ENCODE results near the gene MPPED2.

The MPPED2 gene

DNA sequence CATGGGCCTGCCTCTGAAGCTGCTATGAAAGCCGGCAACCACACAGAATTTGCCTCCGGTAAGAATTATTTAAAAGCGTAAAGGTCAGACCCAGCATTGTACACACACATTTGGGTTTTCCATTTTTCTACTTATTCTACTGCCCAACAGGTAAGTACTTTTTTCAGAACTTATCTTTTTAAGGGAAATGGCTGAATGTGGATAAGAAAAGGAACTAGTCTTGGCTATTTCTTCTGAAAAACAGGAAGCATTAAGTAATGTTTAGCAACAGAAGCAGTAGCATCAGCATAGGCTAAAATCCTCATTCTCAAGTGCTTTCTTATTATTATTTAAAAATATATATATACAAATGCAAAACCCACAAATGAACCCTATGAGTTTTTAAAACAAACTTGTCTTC is 103.1 kb downstream of the MPPED2 start:
- DNase-seq, result peak; percentile 11 to 77 (median 42)

DNA sequence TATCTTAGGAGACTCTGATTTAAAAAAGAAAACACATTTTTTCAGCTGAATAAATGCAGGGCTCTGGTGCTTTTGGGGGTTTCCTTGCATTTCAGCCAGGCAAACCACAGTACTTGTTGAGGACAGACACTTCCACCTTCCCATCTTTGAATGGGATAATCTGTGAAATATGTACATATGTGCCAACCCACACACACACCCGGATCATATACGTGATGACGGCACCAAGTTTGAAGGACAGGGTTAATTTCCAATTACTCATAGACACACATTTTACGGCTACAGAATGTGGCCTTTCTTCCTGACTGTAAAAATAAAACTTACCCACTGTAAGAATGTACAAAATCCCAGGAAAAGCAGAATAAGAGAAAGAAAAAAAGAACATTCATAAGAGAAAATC is 104.4 kb downstream of the MPPED2 start:
- DNase-seq, result no peak

DNA sequence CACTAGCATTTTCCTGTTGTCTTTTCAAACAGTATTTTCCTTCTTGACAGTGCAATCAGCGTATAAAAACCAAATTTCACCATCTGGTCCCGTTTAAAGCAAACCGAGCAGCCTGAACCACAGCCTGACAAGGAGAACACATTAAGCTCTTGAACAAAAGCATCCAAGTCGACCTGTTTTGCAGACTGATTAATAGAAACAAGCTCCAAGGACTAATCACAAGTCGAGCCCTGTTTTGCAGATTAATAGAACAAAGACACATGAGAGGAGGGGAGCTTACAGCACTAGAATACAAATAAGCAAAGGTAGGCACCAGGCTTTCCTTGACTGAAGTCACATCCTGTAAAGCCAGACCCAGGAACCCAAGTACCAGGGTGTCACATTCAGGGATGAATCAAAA is 104.8 kb downstream of the MPPED2 start:
- no peak for DNase-seq

DNA sequence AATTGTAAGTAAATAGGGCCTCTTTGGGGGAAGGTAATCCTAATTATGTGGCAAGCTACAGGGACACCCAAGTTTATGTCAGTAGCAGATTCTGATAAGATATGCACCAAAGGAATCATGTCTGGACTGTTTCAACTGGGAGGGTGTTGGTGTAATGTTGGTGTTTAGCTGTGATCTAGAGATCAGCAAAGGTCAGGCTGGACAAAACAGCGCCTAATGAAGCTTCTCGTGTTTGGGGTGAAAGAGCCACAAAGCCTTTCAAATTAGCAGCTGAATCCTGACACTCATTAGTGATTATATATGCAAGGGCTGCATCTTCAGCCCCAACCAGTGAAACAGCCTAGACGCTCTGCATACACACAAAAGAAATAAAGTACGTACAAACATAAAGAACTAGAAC is 106.3 kb downstream of the MPPED2 start:
- no peak for DNase-seq

DNA sequence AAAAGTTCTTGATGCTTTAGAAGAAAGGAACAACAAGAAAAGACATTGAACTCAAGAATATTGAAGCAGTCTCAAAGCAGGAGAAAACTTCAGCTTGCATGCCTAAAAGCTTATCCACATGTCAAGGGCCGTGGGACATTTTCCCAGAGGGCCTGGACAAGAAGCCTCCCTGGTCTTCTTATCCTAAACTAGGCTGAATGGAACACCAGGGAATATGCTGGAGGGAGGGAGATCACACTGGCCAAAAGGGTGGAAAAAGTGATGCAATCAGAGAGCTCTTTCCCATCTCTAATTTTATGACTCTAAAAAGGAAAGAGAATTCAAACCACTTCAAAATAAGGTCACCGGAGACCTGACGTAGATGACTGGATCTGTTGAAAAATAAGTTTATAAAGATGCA is 107.2 kb downstream of the MPPED2 start:
- no peak for DNase-seq

DNA sequence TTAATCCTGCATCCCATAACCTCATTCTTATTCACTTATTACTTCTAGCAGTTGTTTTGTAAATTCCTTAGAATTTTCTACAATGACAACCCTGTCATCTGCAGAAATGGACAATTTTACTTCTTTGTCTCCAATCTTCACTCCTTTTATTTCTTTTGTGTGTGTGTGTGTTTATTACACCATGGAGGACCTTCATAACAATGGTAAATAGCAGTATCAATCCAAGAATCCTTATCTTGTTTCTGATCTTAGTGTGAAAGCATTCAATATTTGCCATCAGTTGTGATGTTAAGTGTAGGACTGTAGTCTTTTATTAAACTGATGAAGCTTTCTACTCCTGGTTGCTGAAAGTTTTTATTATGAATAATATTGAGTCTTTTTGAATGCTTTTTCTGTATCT is 109.1 kb downstream of the MPPED2 start:
- DNase-seq, result no peak

DNA sequence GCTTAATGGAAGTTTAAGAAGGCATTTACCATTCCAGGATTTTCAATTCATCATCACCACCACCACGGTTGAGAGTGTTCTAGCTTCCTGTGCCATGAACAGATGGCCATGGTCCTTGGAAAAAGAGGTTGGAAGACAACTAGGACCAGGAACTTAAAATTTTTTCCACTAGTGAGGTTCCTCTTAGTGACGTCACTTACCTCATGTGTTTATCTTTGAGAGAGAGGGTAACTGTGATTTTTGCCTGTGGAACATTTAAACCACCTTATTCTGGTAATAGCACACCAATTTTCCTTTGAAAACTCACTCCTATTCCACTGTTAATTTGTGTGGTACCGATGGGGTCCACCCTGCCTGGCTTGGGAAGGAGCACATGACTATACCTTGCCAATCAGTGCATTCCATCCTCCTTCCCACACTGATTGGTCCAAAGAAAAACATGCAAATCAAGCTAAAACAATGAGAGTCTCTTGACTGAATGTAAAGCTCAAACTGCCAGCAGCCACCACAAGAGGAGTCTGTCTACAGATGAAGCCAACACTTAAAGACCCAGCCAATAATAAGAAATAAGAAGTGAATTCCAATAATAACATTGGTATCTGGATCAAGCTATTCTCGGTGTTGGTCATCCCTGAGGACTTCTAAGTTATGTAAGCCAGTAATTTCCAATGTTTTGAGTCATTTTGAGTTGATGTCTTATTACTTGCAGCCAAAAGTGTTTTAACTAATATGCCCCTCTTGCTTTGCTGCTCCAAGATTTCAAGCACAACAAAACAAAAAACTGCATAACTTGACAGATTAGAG is 111.8 kb downstream of the MPPED2 start:
- no peak for DNase-seq

DNA sequence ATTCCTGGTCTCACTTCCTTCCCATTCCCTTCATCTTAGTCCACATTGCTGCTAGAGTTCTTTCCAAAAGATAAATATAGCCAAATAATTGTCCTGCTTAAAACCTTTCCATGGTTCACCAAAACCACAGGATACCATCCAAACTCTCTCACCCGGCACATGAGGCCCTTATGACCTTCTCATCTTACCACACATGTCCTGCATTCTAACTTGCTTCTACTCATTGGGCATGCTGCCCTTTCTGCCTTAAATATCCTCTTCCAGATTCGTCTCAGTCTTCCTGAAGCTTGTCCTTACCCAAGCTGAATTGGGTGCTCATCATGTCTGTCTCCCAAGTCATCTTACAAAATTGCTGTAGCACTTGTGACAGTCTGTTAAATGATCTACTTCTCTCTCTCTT is 114.9 kb downstream of the MPPED2 start:
- no peak for DNase-seq

DNA sequence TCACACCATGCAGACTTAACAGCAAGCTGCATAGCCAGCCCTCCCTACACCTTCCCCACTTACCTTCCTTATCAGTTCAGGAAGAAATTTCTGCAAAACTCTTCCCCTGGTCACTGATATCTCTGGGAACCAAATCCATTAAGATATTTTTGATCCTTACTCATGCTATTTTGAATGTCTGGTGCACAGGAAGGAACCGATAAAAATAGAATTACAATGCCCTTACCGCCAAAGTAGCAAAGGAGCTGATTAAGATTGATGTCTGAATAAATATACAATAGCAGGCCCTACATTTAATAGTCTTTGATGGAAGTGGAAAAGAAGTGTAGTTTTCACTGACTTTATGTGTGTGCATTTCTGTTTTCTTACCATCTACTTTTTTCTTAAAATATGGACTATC is 117.3 kb downstream of the MPPED2 start:
- DNase-seq, result no peak

DNA sequence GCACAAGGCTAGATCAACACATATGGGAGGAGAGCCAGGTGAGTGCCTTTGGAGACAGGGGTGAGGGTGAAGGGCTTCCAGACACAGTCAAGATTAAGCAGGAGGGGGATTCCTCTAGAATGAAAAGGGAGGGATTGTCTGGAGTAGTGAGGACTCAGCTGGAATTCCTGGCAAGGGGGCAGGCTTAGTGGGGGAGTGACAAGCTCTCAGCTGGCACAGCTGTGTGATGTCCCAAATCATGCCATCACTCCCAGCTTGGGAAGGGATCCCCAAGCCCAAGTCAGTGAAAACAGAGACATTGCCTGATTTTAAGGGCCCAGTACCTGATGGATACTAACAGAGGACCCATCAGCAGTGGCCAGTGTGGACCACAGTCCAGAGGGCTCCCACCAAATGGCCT is 119.0 kb downstream of the MPPED2 start:
- DNase-seq, result no peak

DNA sequence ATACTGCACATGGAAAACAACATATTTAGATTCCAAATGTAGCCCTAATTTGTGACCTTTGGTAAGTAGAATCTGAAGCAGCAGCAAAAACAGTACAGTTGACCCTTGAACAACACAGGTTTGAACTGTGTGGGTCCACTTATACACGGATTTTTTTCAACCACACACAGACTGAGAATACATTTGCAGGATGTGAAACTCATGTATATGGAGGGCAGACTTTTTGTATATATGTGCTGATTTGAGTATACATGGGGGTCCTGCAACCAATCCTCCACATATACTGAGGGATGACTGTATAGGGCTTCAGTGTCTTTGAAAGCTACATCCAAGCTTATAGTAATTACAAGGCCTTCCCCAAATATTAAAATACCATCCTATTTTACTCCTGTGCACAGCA is 120.5 kb downstream of the MPPED2 start:
- no peak for DNase-seq

DNA sequence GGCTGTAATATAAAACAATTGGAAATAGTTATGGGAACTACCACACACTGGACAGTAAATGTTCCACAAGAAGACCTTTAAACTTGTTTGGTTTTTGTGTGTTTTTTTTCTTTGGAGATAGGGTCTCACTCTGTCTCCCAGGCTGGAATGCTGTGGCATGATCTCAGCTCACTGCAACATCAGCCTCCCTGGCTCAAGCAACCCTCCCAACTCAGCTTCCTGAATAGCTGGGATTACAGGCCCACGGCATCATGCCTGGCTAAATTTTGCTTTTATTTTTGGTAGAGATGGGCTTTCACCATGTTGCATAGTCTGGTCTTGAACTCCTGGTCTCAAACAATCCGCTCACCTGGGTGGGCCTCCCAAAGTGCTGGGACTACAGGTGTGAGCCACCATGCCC is 121.0 kb downstream of the MPPED2 start:
- DNase-seq, result no peak

DNA sequence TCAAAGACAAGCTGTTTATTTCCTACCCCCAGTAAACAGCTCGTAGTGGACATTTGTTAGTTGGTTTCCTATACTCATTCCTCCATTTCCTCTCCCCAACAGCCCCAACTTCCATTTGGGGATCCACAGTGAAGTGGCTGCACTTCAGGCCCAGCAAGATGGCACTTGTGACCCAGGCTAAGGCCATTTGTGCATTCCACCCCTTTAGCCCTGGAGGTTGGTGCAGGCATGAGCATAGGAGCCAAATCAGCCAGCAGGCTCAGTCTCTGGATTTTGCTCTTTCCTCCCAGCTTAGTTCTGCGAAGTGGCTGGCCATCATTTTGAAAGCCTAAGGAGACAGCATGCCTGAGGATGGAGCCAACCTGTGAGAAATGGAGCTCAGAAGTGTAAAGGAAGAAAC is 122.9 kb downstream of the MPPED2 start:
- no peak for DNase-seq

DNA sequence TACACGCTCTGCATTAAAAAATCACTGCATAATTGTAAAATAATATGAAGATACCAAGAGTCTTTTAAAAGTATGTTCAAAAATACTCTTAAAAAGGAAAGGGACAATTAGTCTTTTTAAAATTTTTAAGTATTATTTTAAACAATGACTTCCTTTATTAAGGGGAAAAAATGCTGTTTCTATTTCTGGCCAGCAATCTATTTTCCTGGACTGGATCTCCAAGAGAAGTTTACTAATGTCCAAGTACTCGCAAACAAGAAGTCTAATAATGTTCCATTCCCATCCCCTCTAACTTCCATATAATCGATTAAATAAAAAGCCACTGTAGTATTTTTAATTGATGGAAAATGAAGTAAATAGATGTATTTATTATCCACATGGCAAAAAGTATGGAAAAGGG is 123.7 kb downstream of the MPPED2 start:
- no peak for DNase-seq

DNA sequence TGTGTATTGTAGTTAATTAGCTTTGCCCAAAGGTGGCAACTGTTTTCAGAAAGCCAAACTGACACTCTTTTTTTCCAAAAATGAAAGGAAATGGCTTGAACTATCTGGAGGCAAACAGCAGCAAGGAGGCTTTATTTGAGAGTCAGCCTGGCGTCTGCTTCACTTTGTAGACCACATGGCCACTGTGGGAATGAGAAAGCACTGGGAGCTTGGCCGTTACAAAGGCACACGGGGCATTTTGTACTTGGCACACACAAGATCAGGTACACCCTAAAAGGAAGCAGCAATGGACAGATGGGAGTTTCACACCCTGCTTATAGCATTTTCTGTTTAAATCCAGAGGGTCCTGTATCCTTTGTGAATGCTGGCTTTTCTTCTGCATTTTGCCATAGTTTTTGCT is 126.3 kb downstream of the MPPED2 start:
- DNase-seq, result no peak

DNA sequence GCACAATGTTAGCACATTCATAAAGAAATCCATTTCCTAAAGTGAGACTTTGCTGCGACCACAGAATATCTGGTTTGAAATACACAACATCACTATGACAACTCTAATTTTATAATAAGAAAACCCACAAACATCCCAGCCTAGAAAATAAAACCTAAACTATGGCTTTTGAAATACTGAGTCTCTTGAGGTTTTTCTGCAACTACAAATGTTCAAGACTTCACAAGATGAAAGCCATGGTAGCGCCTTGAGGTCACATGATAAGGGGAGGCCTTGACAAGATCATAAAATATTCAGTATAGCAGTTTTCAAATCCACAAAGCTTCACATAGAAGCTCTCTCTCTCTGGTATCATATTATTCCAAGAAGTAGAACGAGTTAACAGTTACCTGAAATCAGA is 126.8 kb downstream of the MPPED2 start:
- no peak for DNase-seq

DNA sequence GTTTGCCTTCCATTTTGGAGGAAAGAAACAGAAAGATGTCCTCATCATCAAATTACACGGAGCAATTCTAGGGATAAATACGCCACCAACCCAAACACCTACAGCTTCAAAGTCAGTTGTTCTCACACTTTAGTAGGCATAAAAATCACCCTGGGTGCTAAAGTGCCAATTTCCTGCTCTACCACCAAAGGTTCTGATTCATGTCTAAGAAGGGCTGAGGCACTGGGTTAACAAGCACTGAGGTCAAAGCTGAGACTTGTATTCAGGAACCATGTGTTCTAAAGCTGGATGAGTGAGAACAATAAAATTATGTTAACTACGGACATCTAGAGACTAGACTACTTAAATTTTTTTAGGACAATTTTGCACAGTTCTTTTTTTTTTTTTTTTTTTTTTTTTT is 127.6 kb downstream of the MPPED2 start:
- no peak for DNase-seq

DNA sequence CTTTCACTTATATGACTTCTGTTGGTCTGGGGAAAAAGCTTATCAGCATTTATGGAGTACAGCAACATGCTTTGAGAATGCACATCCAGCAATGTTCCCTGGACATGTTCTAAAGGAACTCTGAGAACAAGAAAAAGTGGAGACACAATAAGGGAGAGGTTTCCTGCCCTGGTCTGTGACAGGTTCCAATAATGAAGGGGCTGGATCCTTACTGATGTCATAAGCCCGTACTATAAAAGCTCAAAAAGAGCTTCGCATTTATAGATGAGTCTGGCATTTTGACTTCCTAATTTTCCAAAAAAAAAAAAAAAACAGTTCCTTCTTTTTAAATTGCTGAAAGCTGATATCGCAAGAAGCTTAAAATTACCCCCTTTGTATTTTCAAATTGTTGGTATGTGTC is 129.1 kb downstream of the MPPED2 start:
- peak; percentile 34 to 80 (median 56) for DNase-seq

DNA sequence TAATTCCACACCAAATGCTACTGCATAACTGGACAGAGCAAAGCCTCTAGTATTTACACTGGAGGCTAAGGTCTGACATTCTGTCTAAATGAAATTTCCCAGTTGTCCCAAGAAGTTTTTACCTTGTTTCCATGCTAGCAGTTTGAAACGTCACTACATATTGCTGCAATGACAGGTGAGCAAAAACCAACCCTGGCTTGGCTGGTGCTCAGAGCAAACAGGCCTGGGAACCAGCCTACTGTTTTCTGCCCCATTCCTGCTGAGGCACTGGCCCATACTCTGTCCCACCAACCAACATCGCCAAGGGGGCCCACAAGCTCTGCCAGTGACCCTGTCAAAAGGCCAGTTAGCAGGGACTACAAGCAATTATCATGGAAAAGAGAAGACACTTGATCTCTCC is 131.1 kb downstream of the MPPED2 start:
- DNase-seq, result no peak

DNA sequence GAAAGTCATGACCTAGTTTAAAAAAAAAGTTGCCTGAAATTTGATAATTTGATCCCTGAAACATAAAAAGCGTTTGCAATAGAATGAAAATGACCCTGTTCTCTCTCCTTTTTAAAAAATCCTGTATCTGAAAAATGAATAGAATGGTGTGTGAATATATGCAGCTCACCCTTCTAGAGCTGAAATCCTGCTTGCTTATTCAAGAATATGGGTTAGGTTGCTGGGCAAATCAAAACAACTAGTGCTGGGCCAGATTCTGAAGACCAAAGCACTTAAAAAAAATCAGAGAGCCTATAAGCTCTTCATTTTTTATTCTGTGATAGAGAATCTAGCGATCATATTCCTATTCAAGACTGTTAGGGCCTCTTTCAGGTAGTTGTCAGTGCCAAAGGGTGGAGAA is 131.6 kb downstream of the MPPED2 start:
- DNase-seq, result no peak

DNA sequence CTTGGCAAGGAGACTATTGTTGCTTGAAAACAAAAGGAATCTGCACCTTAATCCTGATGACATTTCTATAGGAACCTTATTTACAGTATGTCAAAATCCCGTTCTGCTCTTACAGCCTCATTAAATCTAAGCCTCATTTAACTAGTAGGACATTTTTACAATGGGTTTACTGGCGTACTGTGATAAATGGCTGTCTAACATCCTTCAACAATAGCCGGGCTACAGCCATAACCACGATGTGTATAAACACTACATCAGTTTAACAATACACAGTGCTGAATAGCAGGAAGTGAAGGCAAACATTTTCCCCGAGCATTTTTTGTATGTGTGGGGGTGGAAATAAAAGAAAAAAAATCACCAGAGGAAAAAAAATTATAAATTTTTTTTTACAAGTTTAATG is 132.0 kb downstream of the MPPED2 start:
- peak in 1 of 4 experiments; percentile 62 for DNase-seq

DNA sequence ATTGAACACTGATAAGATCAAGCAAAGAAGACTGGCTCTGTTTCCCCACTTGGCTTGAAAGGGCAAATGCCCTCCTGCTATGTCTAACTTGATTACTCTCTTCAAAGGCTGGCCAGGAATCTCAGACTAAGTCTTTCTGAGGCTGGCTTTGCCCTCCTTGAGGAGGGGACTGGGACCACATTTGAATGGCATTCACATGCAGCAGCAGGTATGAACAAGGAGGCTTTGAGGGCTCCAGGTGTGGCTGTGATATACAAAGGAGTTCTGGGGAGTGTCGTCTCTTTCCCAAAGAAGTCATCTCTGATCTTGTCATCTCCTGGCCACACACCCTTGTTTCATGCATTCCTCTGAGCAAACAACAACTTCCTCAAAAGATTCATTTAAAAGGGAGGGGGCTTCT is 132.4 kb downstream of the MPPED2 start:
- no peak for DNase-seq

DNA sequence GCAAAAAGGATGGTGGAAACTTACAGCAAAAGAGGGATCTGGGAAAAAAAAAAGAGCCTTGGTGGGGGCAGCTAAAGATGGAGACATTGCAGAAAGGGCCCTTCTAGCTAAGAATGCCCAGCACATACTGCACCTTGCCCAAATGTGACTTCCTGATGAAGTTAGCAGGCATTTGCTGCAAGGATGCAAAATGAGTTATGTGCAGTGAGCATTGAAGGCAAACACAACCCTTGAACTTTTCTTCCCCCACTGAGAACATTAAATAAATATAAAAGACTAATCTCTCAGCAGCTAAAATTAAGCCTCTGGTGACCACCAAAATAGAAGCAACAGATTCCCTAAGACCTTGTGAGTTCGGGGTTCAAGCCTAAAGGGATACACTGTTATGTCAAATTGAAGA is 133.3 kb downstream of the MPPED2 start:
- DNase-seq, result no peak

DNA sequence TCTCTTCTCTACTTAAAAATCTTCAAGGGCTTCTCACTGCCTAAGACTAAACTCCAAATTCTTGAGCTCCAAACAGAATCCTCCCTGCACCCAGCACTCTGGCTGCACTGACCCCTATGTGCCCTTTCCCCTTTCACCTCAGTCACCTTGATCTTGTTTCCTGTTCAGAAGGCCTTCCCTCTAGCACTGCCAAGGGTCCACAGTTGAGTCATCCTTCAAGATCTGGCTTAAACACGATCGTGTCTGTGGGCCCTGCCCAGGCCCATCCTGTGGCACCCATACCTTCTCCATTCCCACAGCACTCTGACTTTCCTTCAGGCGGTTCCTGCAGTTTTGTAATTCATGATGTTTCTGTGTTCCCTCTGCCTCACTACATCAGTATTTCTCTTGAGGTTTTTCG is 134.0 kb downstream of the MPPED2 start:
- DNase-seq, result no peak

DNA sequence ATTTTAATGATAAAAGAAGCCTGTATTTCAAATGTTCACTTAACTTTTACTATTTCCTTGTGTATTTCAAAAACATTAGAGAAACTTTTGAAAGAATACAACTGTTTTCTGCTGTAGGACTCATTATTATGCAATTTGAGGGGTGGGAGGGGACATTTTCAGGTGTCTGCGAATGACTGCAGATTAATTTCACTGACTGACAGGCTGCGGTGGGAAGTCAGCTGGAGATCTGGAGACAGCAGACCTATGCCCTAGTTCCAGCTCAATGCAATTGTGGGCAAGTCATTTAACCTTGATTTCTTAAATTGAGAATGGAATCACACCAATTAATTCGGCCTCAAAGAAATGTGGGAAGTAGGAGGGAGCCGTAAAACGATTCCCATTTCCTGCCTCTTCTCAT is 134.5 kb downstream of the MPPED2 start:
- no peak for DNase-seq

All from suppressor macrophage (primary cell).